ENCODE measurements around the gene LMTK3.
"Not testable (repeated sequence)": the region's sequence is repeated elsewhere in the genome, so short reads cannot be mapped to it uniquely, and the experiment has no call there.

LMTK3 gene

GRCh38 chr19:48487948-48488347 is 23.7 kb downstream of the LMTK3 start:
- DNase-seq (ENCODE audit: low read depth in 2 of 2): no peak

DNA sequence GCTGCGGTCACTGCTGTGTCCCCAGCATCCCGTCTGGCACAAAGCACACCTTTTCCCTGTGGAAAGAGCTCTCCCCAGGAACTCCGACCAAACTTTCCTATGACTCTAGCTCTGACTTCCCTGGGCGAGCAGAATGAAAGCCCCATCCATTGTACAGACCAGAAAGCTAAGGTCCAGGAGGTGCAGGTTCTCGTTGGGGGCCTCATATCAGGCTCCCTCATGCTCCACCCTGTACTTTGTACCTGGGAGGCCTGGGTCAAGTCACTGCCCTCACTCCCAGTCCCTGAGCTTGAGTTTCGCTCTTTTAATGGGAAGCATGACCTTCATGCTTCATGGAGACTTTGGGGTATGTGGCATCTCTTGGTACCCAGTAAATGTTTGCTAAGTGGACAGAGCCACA is 24.1 kb downstream of the LMTK3 start:
- DNase-seq (ENCODE audit: low read depth in 2 of 2): no peak

- DNase-seq (ENCODE audit: low read depth in 2 of 2): not testable (repeated sequence)
These were observed 24.9 kb downstream of the LMTK3 start for GRCh38 chr19:48486706-48487105.

- DNase-seq (ENCODE audit: low read depth in 2 of 2): no peak
These were observed 26.6 kb downstream of the LMTK3 start for GRCh38 chr19:48484931-48485612.

GRCh38 chr19:48484247-48484893 is 27.3 kb downstream of the LMTK3 start:
- no peak for DNase-seq (ENCODE audit: low read depth in 2 of 2)

GRCh38 chr19:48483301-48483700 is 28.3 kb downstream of the LMTK3 start:
- no peak for DNase-seq (ENCODE audit: low read depth in 2 of 2)

GRCh38 chr19:48481846-48482639 is 29.6 kb downstream of the LMTK3 start:
- no peak for DNase-seq (ENCODE audit: low read depth in 2 of 2)

- no peak for DNase-seq (ENCODE audit: low read depth in 2 of 2)
These were observed 30.8 kb downstream of the LMTK3 start for GRCh38 chr19:48480558-48481500.

GRCh38 chr19:48480183-48480557 is 31.5 kb downstream of the LMTK3 start:
- no peak for DNase-seq (ENCODE audit: low read depth in 2 of 2)

DNA sequence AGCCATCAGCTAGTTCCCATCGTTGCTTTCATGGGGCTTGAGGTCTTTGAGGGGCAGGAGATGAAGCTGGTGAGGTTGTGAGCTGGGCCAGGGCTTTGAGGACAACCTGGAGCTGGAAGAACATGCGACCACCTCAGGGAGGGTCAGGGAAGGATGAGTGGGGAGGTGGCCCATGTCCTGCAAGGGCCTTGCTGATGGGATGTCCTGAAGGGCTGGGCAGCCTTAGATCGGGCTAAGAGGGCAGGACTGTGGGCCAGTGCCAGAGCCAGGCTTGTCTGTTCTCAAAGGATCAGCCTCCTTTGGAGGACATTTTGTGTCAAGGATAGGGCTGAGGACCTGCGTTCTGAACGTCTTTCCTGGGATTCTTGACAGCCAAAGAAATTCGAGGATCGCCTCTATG is 31.9 kb downstream of the LMTK3 start:
- no peak for DNase-seq (ENCODE audit: low read depth in 2 of 2)

DNA sequence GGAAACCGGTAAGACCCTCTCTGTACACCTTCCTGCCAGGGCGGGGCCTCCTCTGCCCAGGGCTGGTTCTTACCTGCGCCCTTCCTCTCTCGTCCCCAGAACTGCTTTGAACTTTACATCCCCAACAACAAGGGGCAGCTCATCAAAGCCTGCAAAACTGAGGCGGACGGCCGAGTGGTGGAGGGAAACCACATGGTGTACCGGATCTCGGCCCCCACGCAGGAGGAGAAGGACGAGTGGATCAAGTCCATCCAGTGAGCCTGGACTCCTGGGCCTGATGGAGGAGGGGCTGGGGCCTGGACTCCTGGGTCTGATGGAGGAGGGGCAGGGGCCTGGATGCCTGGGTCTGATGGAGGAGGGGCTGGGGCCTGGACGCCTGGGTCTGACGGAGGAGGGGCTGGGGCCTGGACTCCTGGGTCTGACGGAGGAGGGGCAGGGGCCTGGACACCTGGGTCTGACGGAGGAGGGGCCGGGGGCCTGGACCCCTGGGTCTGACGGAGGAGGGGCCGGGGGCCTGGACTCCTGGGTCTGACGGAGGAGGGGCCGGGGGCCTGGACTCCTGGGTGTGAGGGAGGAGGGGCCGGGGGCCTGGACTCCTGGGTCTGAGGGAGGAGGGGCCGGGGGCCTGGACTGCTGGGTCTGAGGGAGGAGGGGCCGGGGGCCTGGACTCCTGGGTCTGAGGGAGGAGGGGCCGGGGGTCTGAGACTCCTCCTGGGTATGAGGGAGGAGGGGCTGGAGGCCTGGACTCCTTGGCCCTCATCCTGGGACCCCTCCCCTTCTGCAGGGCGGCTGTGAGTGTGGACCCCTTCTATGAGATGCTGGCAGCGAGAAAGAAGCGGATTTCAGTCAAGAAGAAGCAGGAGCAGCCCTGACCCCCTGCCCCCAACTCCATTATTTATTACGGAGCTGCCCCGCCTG is 33.0 kb downstream of the LMTK3 start:
- no peak for DNase-seq (ENCODE audit: low read depth in 2 of 2)

DNA sequence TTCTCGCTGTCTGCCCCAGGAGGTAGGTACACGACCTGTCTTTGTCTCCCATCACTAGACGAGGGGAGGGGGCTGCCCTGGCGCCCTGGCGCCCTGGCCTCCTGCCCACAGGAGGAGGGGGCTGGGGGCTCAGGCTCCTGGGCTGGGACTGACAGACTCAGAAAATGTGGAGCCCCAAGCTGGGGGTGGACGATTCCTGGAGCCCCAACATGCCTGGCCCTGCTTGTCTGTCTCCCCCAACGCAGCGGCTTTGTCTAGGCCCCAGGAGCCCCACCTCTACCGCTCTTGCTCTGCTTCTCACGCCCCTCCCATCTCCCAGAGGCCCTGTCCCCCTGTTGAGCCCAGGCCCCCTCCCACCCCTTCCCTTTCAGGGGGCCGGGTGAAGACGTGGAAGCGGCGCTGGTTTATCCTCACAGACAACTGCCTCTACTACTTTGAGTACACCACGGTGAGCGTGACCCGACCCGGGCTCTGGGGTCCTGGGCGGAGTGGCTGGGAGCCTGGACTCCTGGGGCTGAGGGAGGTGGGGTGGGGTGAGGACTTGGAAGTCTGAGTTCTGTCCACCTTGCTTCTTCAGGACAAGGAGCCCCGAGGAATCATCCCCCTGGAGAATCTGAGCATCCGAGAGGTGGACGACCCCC is 33.8 kb downstream of the LMTK3 start:
- DNase-seq (ENCODE audit: low read depth in 2 of 2): no peak

DNA sequence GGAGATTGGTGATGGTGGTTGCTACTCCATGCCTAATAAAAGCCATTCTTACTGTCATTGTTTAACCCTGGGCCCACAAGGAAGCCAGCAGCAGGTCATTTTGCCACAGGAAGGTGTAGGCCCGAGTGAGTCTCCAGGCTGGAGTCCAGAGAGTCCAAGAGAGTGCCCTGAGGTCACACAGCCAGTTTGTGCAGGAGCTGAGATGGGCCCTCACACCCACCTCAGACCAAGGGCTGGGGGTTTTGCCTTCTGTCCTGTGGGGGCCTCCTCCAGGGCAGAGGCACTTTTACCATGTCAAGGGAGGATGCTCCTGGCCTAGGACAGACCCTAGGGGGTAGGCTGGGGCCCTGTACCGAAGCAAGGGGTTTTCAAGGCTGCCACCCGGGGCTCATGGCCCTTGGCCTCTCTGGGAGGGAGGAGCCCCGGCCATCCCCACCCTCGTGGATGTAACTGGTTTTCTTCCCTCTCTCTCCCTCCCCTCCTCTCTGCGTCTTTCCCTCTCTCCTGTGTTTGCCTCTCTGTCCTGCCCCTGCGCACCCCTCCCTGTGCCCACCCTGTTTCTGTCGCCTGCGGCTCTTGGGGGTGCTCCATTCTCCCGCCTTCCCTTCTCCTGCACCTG is 34.5 kb downstream of the LMTK3 start:
- DNase-seq (ENCODE audit: low read depth in 2 of 2): no peak

DNA sequence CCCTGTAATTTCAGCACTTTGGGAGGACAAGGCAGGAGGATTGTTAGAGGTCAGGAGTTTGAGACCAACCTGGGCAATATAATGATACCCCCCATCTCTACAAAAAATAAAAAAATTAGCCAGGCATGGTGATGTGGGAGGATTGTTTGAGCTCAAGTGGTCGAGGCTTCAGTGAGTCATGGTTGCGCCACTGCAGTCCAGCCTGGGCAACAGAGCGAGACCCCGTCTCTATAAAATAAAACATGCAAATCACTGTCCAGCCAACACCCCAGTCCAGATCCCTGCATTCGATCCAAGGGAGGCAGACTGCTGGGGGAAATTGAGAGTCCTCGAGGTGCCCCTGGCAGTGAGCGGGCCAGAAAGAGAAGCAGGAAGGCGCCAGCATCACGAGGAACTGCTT is 35.5 kb downstream of the LMTK3 start:
- DNase-seq (ENCODE audit: low read depth in 2 of 2): no peak

DNA sequence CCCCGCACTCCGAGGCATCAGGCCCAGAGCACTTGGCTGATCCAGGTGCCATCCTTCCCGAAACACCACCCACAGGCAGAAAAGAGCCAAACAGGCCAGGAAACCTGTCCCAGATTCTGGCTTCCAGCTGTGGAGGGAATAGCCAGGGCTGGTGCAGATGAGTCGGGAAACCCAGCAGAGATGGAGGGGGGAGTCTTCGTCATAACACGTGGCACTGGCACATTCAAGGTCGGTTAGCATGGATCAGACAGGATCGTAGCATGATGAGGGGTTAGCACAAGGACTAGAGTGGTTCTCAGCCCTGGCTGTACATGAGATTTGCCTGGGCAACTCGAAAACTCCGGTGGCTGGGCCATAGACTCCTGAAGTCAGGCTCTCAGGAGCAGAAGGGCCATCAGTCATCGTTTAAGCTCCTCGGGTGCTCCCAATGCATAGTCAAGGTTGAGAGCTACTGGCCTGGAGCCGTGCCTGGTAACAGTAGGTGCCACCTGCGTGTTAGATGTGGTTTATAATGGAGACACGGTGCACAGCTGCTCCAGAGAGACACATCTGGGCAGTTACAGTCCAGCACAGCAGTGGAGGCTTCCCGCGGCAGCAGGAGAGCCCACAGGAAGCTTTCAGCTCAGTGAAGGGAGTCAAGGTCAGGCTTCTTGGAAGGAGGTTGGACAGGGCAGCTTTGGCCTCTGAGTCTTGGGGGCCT is 36.1 kb downstream of the LMTK3 start:
- no peak for DNase-seq (ENCODE audit: low read depth in 2 of 2)

DNA sequence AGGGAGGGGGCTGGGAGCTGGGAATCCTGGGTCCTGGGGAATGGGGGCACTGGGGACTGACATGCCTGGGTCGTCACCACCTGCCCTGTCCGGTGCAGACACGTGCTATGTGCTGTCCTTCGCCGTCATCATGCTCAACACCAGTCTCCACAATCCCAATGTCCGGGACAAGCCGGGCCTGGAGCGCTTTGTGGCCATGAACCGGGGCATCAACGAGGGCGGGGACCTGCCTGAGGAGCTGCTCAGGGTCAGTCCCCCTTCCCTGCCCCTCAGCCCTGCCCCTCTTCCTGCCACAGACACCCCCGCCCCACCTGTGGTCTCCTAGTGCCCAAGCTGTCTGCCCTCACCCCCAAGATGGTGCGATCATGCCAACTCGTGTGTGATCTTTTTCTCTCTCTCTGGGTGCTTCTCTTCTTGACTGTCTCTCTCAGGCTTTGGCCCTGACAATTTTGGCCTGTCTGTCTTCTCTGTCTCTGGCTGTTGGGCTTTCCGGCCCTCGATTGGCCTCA is 37.5 kb downstream of the LMTK3 start:
- DNase-seq (ENCODE audit: low read depth in 2 of 2): no peak

DNA sequence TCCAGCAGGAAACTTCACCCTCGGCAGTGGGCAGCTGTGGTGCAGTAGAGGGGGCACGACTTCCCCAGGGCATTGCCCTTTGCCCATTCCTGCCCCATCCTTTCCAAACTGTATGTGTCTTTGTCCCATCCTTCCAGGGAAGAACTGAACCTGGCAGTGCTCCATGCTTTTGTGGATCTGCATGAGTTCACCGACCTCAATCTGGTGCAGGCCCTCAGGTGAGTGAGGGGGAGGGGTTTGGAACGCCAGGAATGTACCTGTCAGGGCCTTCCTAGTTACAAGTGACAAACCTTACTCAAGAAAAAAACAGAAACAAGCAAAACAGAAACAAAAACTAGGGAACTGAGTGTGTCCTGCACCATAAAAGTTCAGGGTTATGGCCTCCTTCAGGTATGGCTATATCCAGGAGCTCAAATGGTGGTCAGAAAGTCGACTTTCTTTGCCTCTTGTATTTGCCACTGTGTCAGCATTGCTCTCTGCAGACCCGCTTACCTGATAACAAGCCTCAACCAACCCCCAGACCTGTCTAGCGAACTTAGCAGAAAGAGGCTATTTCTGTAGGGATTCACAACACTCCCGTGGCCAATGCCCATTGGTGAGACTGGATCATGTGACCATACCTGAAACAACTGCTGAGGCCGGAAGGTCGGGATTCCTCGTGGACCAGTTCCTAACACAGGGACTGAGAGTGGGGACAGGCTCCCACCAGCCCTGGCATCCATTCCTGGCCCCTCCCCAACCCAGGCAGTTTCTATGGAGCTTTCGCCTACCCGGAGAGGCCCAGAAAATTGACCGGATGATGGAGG is 38.3 kb downstream of the LMTK3 start:
- DNase-seq (ENCODE audit: low read depth in 2 of 2): no peak

GRCh38 chr19:48471836-48472235 is 39.8 kb downstream of the LMTK3 start:
- DNase-seq (ENCODE audit: low read depth in 2 of 2): no peak
